Breast epithelium (tissue), 3 donors: ENCODE measurements around the gene KLHL7.

Experiments used
- CTCF ChIP-seq, 3 donors: fragments of 450-650 bp; IDR thresholded peaks; one replicate each; pipeline ENCODE4 v1.5.1; 2016 to 2017; ENCODE audit warnings: antibody characterized with exemption in 3 of 3, mild to moderate bottlenecking in 3 of 3, moderate library complexity in 3 of 3
- POLR2A ChIP-seq: fragments of 450-650 bp; IDR thresholded peaks from one replicate; pipeline ENCODE4 v1.6.1; 2016; ENCODE audit warnings: antibody characterized with exemption, mild to moderate bottlenecking, moderate library complexity

GRCh38 chr7:23135755-23136154 is 30.2 kb downstream of the KLHL7 start:
- no peak for TF ChIP-seq POLR2A
- no peak for TF ChIP-seq CTCF (IDR thresholded peaks at IDR 0.05)
